Ishikawa (cell line): ENCODE measurements around the gene CAND1.

Source experiments
- EGR1 ChIP-seq: IDR thresholded peaks from 2 replicates; pipeline ENCODE4 v1.6.1; 2012
- EP300 ChIP-seq: IDR thresholded peaks from 2 replicates; pipeline ENCODE4 v1.6.1; 2012; ENCODE audit warnings: borderline replicate concordance
- RAD21 ChIP-seq: IDR thresholded peaks from 2 replicates; pipeline ENCODE4 v1.6.1; 2012; ENCODE audit warnings: low read depth
- REST ChIP-seq: IDR thresholded peaks from 2 replicates; pipeline ENCODE4 v1.6.1; 2012; ENCODE audit warnings: low read depth, mild to moderate bottlenecking
- TAF1 ChIP-seq: IDR thresholded peaks from 2 replicates; pipeline ENCODE4 v1.6.1; 2012; ENCODE audit warnings: low read depth, mild to moderate bottlenecking
- TCF12 ChIP-seq: IDR thresholded peaks from 2 replicates; pipeline ENCODE4 v1.6.1; 2012; ENCODE audit warnings: low read depth
- YY1 ChIP-seq: IDR thresholded peaks from 2 replicates; pipeline ENCODE4 v1.6.1; 2012; ENCODE audit warnings: low read depth

- TF ChIP-seq EP300, result no peak
- no peak for TF ChIP-seq EGR1
- no peak for TF ChIP-seq YY1
- TF ChIP-seq RAD21, result no peak
- no peak for TF ChIP-seq TCF12
- no peak for TF ChIP-seq TAF1
- TF ChIP-seq REST, result no peak
Measured at GRCh38 chr12:67348683-67349082, 79.5 kb downstream of the CAND1 start.
